ENCODE results near the gene EAF1. TPM values are rescaled to one million over a fixed set of nuclear protein-coding genes. Genes with fewer than 3 reads are reported as not detected.

The EAF1 gene
- total RNA-seq, 1 experiment from 2014 or later = 32.1 TPM

- peak overlapping the region; percentile 77 for H3K27ac ChIP-seq (ENCODE audit: low read depth, low read length)
- peaks cover 13 to 16% of the 10 kb centered on the region in 2 experiments for H3K4me1 ChIP-seq (ENCODE audit: control insufficient read depth in 1 of 2, insufficient read depth in 2 of 2, low read length in 2 of 2)
- no peaks in the 10 kb centered on the region for H3K9me2 ChIP-seq (ENCODE audit: insufficient read depth)
- CTCF ChIA-PET = no interaction called here
- peaks cover 74% of the 10 kb centered on the region for H3K79me2 ChIP-seq (ENCODE audit: insufficient read depth, low read length)
- RAD21 ChIA-PET (ENCODE audit: low non-redundant PET in 1 of 2, low total read pairs in 2 of 2, uncharacterized antibody in 2 of 2, unreplicated experiment in 2 of 2) = no interaction called here
- H3K27me3 ChIP-seq (ENCODE audit: insufficient read depth, low read length) = no peaks in the 10 kb centered on the region
- H3K4me3 ChIP-seq (replicated peaks in 1 of 2; ENCODE audit: low read depth in 1 of 2, low read length in 2 of 2) = peak overlapping the region; percentile 99
- no peaks in the 10 kb centered on the region for H3K9me3 ChIP-seq (ENCODE audit: control insufficient read depth in 1 of 2, insufficient read depth in 1 of 2, low read depth in 1 of 2, low read length in 2 of 2)
- POLR2A ChIA-PET = no interaction called here
- H4K20me1 ChIP-seq (ENCODE audit: insufficient read depth) = no peaks in the 10 kb centered on the region
- no peak for TF ChIP-seq CTCF (IDR thresholded peaks at IDR 0.05 in 2 of 3, conservative IDR thresholded peaks at IDR 0.05 in 1 of 3; ENCODE audit: borderline replicate concordance in 1 of 3, insufficient read depth in 1 of 3, low read depth in 2 of 3, low read length in 2 of 3)
- no peak for TF ChIP-seq POLR2A (IDR thresholded peaks at IDR 0.05; ENCODE audit: borderline replicate concordance, extremely low read depth, insufficient read depth, insufficient read length)
- TF ChIP-seq EGR1 (IDR thresholded peaks at IDR 0.05; ENCODE audit: low read depth) = no peak
- no peak for TF ChIP-seq EZH2phosphoT487 (IDR thresholded peaks at IDR 0.05; ENCODE audit: borderline replicate concordance)
- TF ChIP-seq SP1 (IDR thresholded peaks at IDR 0.05; ENCODE audit: low read depth) = no peak
- no peak for TF ChIP-seq SIN3A (IDR thresholded peaks at IDR 0.05; ENCODE audit: low read depth)
- no peak for TF ChIP-seq ZBTB33 (IDR thresholded peaks at IDR 0.05; ENCODE audit: extremely low read depth, insufficient replicate concordance, low read length)
- no peak for TF ChIP-seq YY1 (IDR thresholded peaks at IDR 0.05; ENCODE audit: extremely low read depth, insufficient replicate concordance, low read depth, low read length)
- TF ChIP-seq FOSL1 (IDR thresholded peaks at IDR 0.05; ENCODE audit: low read depth) = no peak
- no peak for TF ChIP-seq CBX3 (IDR thresholded peaks at IDR 0.05; ENCODE audit: low read depth)
- no peak for TF ChIP-seq CEBPB (IDR thresholded peaks at IDR 0.05; ENCODE audit: low read depth)
- no peak for TF ChIP-seq ATF3 (IDR thresholded peaks at IDR 0.05)
- TF ChIP-seq ZFX (IDR thresholded peaks at IDR 0.05) = no peak
- intact Hi-C loops (cut with micrococcal nuclease) = no loop called here
- DNase-seq (ENCODE audit: low read depth, low spot score) = no peak
- H3K4me2 ChIP-seq (ENCODE audit: low read length) = peak overlapping the region; percentile 88
- BruUV-seq (replicated peaks) = no TSS peak
- peak; percentile 14; the same call in 1 of the 2 replicates for ATAC-seq
- H3K9ac ChIP-seq (ENCODE audit: low read length) = peak overlapping the region; percentile 86
- peaks cover 12 to 14% of the 10 kb centered on the region in 2 experiments for H3K36me3 ChIP-seq (ENCODE audit: control insufficient read depth in 1 of 2, insufficient read depth in 2 of 2, low read length in 2 of 2)
- no peak overlapping the region for H2AFZ ChIP-seq (ENCODE audit: low read depth, low read length, poor library complexity, severe bottlenecking)
These were observed 583 bp downstream of the EAF1 start for GRCh38 chr3:15427981-15428380.

Measured in HCT116 (cell line).